ENCODE results near the gene GPRC5C.

- TF ChIP-seq CTCF (conservative IDR thresholded peaks at IDR 0.05) = no peak
- no peak for TF ChIP-seq ZFX (IDR thresholded peaks at IDR 0.05)
Measured at GRCh38 chr17:74490716-74491115, 58.8 kb downstream of the GPRC5C start.
